Measurements from ENCODE around the gene ABCC4.

Gene ABCC4

DNA sequence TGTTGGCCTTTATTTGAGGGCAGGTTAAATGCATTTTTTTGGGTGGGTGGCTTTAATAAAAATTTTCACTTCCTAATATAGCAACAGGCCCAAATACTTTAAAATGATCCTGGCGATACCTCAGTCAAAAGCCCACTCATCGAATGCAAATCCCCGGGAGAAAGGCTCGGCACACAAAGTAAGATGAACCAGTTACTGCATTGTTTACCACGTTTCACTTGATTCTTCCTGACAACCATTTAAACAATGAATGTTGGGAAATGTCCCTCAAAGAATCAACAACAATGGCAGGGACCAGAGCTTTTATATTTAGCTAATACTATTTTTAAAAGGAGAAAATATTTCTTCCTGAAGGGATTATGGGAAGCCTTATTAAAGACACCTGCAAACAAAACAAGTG, 187.7 kb downstream of the ABCC4 start:
- Histone ChIP-seq H3K4me2 (ENCODE audit: low read length) (no peak overlapping the region), H3K36me3 (ENCODE audit: control insufficient read depth, low read length) (no peaks in the 10 kb centered on the region; the same call in 1 of the 2 replicates), H3K9me2 (replicated peaks; ENCODE audit: control insufficient read depth, low read length) (no peaks in the 10 kb centered on the region), H3K4me3 (ENCODE audit: low read length) (no peak overlapping the region), H3K4me1 (ENCODE audit: control insufficient read depth, low read length) (no peaks in the 10 kb centered on the region), H3K79me2 (ENCODE audit: control insufficient read depth, low read length) (no peaks in the 10 kb centered on the region), H4K20me1 (ENCODE audit: control insufficient read depth, insufficient read depth, low read depth, low read length) (no peaks in the 10 kb centered on the region), H3F3A (ENCODE audit: control insufficient read depth, insufficient read depth) (no peaks in the 10 kb centered on the region), H3K27me3 (ENCODE audit: control insufficient read depth, low read length) (no peaks in the 10 kb centered on the region), H3K27ac (ENCODE audit: low read depth, low read length) (no peak overlapping the region), H3K9me3 (ENCODE audit: control insufficient read depth, insufficient read depth, low read length) (no peaks in the 10 kb centered on the region)
- TF ChIP-seq CTCF (IDR thresholded peaks at IDR 0.05; ENCODE audit: low read depth, low read length, poor library complexity, severe bottlenecking) (no peak), EZH2phosphoT487 (IDR thresholded peaks at IDR 0.05; ENCODE audit: borderline replicate concordance, low read length) (no peak)

- H3K4me3 ChIP-seq (ENCODE audit: low read length), result no peak overlapping the region
- H3K4me1 ChIP-seq (ENCODE audit: control insufficient read depth, low read length), result no peaks in the 10 kb centered on the region
- no peaks in the 10 kb centered on the region for H3K9me2 ChIP-seq (replicated peaks; ENCODE audit: control insufficient read depth, low read length)
- TF ChIP-seq EZH2phosphoT487 (IDR thresholded peaks at IDR 0.05; ENCODE audit: borderline replicate concordance, low read length), result no peak
- no peak for TF ChIP-seq CTCF (IDR thresholded peaks at IDR 0.05; ENCODE audit: low read depth, low read length, poor library complexity, severe bottlenecking)
- no peak overlapping the region for H3K27ac ChIP-seq (ENCODE audit: low read depth, low read length)
- no peaks in the 10 kb centered on the region; the same call in 1 of the 2 replicates for H3K36me3 ChIP-seq (ENCODE audit: control insufficient read depth, low read length)
- H3K9me3 ChIP-seq (ENCODE audit: control insufficient read depth, insufficient read depth, low read length), result no peaks in the 10 kb centered on the region
- H4K20me1 ChIP-seq (ENCODE audit: control insufficient read depth, insufficient read depth, low read depth, low read length), result no peaks in the 10 kb centered on the region
- no peaks in the 10 kb centered on the region for H3K27me3 ChIP-seq (ENCODE audit: control insufficient read depth, low read length)
- no peak overlapping the region for H3K4me2 ChIP-seq (ENCODE audit: low read length)
- H3K79me2 ChIP-seq (ENCODE audit: control insufficient read depth, low read length), result no peaks in the 10 kb centered on the region
- H3F3A ChIP-seq (ENCODE audit: control insufficient read depth, insufficient read depth), result no peaks in the 10 kb centered on the region
Observed at GRCh38 chr13:95112883-95113282, 188.4 kb downstream of the ABCC4 start.

GRCh38 chr13:95111608-95112007, 189.6 kb downstream of the ABCC4 start:
- Histone ChIP-seq H3K36me3 (ENCODE audit: control insufficient read depth, low read length) (no peaks in the 10 kb centered on the region; the same call in 1 of the 2 replicates), H3K4me2 (ENCODE audit: low read length) (no peak overlapping the region), H3K9me2 (replicated peaks; ENCODE audit: control insufficient read depth, low read length) (no peaks in the 10 kb centered on the region), H3K79me2 (ENCODE audit: control insufficient read depth, low read length) (no peaks in the 10 kb centered on the region), H3K27ac (ENCODE audit: low read depth, low read length) (no peak overlapping the region), H3K4me1 (ENCODE audit: control insufficient read depth, low read length) (no peaks in the 10 kb centered on the region), H3F3A (ENCODE audit: control insufficient read depth, insufficient read depth) (no peaks in the 10 kb centered on the region), H4K20me1 (ENCODE audit: control insufficient read depth, insufficient read depth, low read depth, low read length) (no peaks in the 10 kb centered on the region), H3K9me3 (ENCODE audit: control insufficient read depth, insufficient read depth, low read length) (no peaks in the 10 kb centered on the region), H3K4me3 (ENCODE audit: low read length) (no peak overlapping the region), H3K27me3 (ENCODE audit: control insufficient read depth, low read length) (no peaks in the 10 kb centered on the region)
- TF ChIP-seq EZH2phosphoT487 (IDR thresholded peaks at IDR 0.05; ENCODE audit: borderline replicate concordance, low read length), result no peak
- TF ChIP-seq CTCF (IDR thresholded peaks at IDR 0.05; ENCODE audit: low read depth, low read length, poor library complexity, severe bottlenecking), result no peak

- H3K4me3 ChIP-seq (ENCODE audit: low read length), result no peak overlapping the region
- H3K4me2 ChIP-seq (ENCODE audit: low read length), result no peak overlapping the region
- TF ChIP-seq CTCF (IDR thresholded peaks at IDR 0.05; ENCODE audit: low read depth, low read length, poor library complexity, severe bottlenecking) (no peak), EZH2phosphoT487 (IDR thresholded peaks at IDR 0.05; ENCODE audit: borderline replicate concordance, low read length) (no peak)
- H3K4me1 ChIP-seq (ENCODE audit: control insufficient read depth, low read length), result no peaks in the 10 kb centered on the region
- no peaks in the 10 kb centered on the region for H3K9me2 ChIP-seq (replicated peaks; ENCODE audit: control insufficient read depth, low read length)
- no peaks in the 10 kb centered on the region for H3K9me3 ChIP-seq (ENCODE audit: control insufficient read depth, insufficient read depth, low read length)
- no peak overlapping the region for H3K27ac ChIP-seq (ENCODE audit: low read depth, low read length)
- no peaks in the 10 kb centered on the region for H3K27me3 ChIP-seq (ENCODE audit: control insufficient read depth, low read length)
- no peaks in the 10 kb centered on the region for H4K20me1 ChIP-seq (ENCODE audit: control insufficient read depth, insufficient read depth, low read depth, low read length)
- H3K79me2 ChIP-seq (ENCODE audit: control insufficient read depth, low read length), result no peaks in the 10 kb centered on the region
- no peaks in the 10 kb centered on the region for H3K36me3 ChIP-seq (ENCODE audit: control insufficient read depth, low read length)
- H3F3A ChIP-seq (ENCODE audit: control insufficient read depth, insufficient read depth), result no peaks in the 10 kb centered on the region
Observed at GRCh38 chr13:95106562-95106961, 194.7 kb downstream of the ABCC4 start.
